Measurements from ENCODE around the gene TNPO2.

- TF ChIP-seq POLR2A (IDR thresholded peaks at IDR 0.05) (no peak), CTCF (IDR thresholded peaks at IDR 0.05) (no peak), POLR2AphosphoS5 (IDR thresholded peaks at IDR 0.05) (no peak)
Observed at GRCh38 chr19:12705654-12706331, 17.9 kb downstream of the TNPO2 start.
